MM.1S (cell line): Measurements from ENCODE around the gene STK32A.

Experiments used
- DNase-seq: peaks from one replicate; pipeline ENCODE4 v3.0.0-alpha.2; 2015
- H2AFZ ChIP-seq: fragments of 300-600 bp; sonication (generic); 2 replicates; pipeline ENCODE4 v1.6.0; 2016; ENCODE audit warnings: antibody characterized with exemption, low read length
- H3F3A ChIP-seq: fragments of 300-600 bp; sonication (generic); 2 replicates; pipeline ENCODE4 v1.6.1; 2016; ENCODE audit warnings: mild to moderate bottlenecking, antibody characterized with exemption, low read length, moderate library complexity, mixed read lengths; ENCODE audit not compliant: insufficient read depth
- H3K27ac ChIP-seq: fragments of 300-600 bp; sonication (generic); 2 replicates; pipeline ENCODE4 v1.5.1; 2016; ENCODE audit warnings: mild to moderate bottlenecking, low read length
- H3K27me3 ChIP-seq: fragments of 300-600 bp; sonication (generic); replicated peaks from 2 replicates; pipeline ENCODE4 v1.6.0; 2016; ENCODE audit warnings: low read length; ENCODE audit not compliant: insufficient read depth
- H3K36me3 ChIP-seq: fragments of 300-600 bp; sonication (generic); replicated peaks from 2 replicates; pipeline ENCODE4 v1.6.1; 2016; ENCODE audit warnings: mild to moderate bottlenecking, low read length, mixed read lengths; ENCODE audit not compliant: insufficient read depth
- H3K4me1 ChIP-seq: fragments of 300-600 bp; sonication (generic); 2 replicates; pipeline ENCODE4 v1.6.1; 2016; ENCODE audit warnings: low read length, mixed read lengths
- H3K4me2 ChIP-seq: fragments of 300-600 bp; sonication (generic); 2 replicates; pipeline ENCODE4 v1.6.0; 2016; ENCODE audit warnings: low read depth, low read length
- H3K4me3 ChIP-seq: fragments of 300-600 bp; sonication (generic); 2 replicates; pipeline ENCODE4 v1.5.1; 2016; ENCODE audit warnings: low read length, mixed read lengths
- H3K79me2 ChIP-seq: fragments of 300-600 bp; sonication (generic); 2 replicates; pipeline ENCODE4 v1.6.1; 2016; ENCODE audit warnings: mixed run types, low read length, mixed read lengths
- H3K9ac ChIP-seq: fragments of 300-600 bp; sonication (generic); 2 replicates; pipeline ENCODE4 v1.6.1; 2016; ENCODE audit warnings: low read length, mixed read lengths
- H3K9me2 ChIP-seq: fragments of 300-600 bp; sonication (generic); replicated peaks from 2 replicates; pipeline ENCODE4 v1.6.1; 2016; ENCODE audit warnings: mild to moderate bottlenecking, low read length, mixed read lengths; ENCODE audit not compliant: insufficient read depth
- H3K9me3 ChIP-seq: fragments of 300-600 bp; sonication (generic); replicated peaks from 2 replicates; pipeline ENCODE4 v1.6.1; 2016; ENCODE audit warnings: mild to moderate bottlenecking, low read length, mixed read lengths; ENCODE audit not compliant: insufficient read depth
- H4K20me1 ChIP-seq: fragments of 300-600 bp; sonication (generic); 2 replicates; pipeline ENCODE4 v1.6.1; 2016; ENCODE audit warnings: mild to moderate bottlenecking, low read length, moderate library complexity, mixed read lengths; ENCODE audit not compliant: insufficient read depth
- CTCF ChIP-seq: fragments of 300-600 bp; sonication (generic); IDR thresholded peaks from 2 replicates; pipeline ENCODE4 v1.5.1; 2016; ENCODE audit warnings: antibody characterized with exemption, low read length, mixed read lengths
- EZH2 ChIP-seq: fragments of 300-600 bp; sonication (generic); optimal IDR thresholded peaks from 2 replicates; pipeline ENCODE3; 2017; ENCODE audit warnings: low read depth, mild to moderate bottlenecking, antibody characterized with exemption, low read length, mixed read lengths
- EZH2phosphoT487 ChIP-seq: fragments of 300-600 bp; sonication (generic); IDR thresholded peaks from 2 replicates; pipeline ENCODE4 v1.6.1; 2018; ENCODE audit warnings: antibody characterized with exemption, low read length

STK32A gene

GRCh38 chr5:147317978-147318684, 83.3 kb downstream of the STK32A start:
- TF ChIP-seq EZH2 = no peak
- no peak for TF ChIP-seq CTCF
- no peak for TF ChIP-seq EZH2phosphoT487
- Histone ChIP-seq H3K79me2 (no peaks in the 10 kb centered on the region), H3K4me2 (no peak overlapping the region), H4K20me1 (no peaks in the 10 kb centered on the region), H3K9ac (no peak overlapping the region), H2AFZ (no peak overlapping the region), H3K4me3 (no peak overlapping the region), H3K36me3 (no peaks in the 10 kb centered on the region), H3K4me1 (no peaks in the 10 kb centered on the region), H3K9me3 (no peaks in the 10 kb centered on the region), H3K27me3 (no peaks in the 10 kb centered on the region), H3K27ac (no peak overlapping the region), H3F3A (no peaks in the 10 kb centered on the region), H3K9me2 (no peaks in the 10 kb centered on the region)
- no peak for DNase-seq

GRCh38 chr5:147321569-147321968, 86.7 kb downstream of the STK32A start:
- H3F3A ChIP-seq = no peaks in the 10 kb centered on the region
- no peaks in the 10 kb centered on the region for H3K9me3 ChIP-seq
- no peak overlapping the region for H3K9ac ChIP-seq
- no peaks in the 10 kb centered on the region for H3K9me2 ChIP-seq
- no peaks in the 10 kb centered on the region for H4K20me1 ChIP-seq
- H3K4me1 ChIP-seq = no peaks in the 10 kb centered on the region
- no peak overlapping the region for H3K4me3 ChIP-seq
- no peaks in the 10 kb centered on the region for H3K27me3 ChIP-seq
- no peaks in the 10 kb centered on the region for H3K36me3 ChIP-seq
- no peak overlapping the region for H2AFZ ChIP-seq
- DNase-seq = no peak
- H3K79me2 ChIP-seq = no peaks in the 10 kb centered on the region
- TF ChIP-seq EZH2phosphoT487 = no peak
- H3K27ac ChIP-seq = no peak overlapping the region
- H3K4me2 ChIP-seq = no peak overlapping the region

- H2AFZ ChIP-seq = no peak overlapping the region
- H3K4me2 ChIP-seq = no peak overlapping the region
- H3K79me2 ChIP-seq = no peaks in the 10 kb centered on the region
- H3K9me3 ChIP-seq = no peaks in the 10 kb centered on the region
- no peaks in the 10 kb centered on the region for H3K4me1 ChIP-seq
- H3F3A ChIP-seq = no peaks in the 10 kb centered on the region
- H3K9me2 ChIP-seq = no peaks in the 10 kb centered on the region
- no peaks in the 10 kb centered on the region for H4K20me1 ChIP-seq
- TF ChIP-seq EZH2 = no peak
- no peak for TF ChIP-seq CTCF
- TF ChIP-seq EZH2phosphoT487 = no peak
- no peak overlapping the region for H3K9ac ChIP-seq
- no peaks in the 10 kb centered on the region for H3K27me3 ChIP-seq
- H3K27ac ChIP-seq = no peak overlapping the region
- no peak overlapping the region for H3K4me3 ChIP-seq
- DNase-seq = no peak
- no peaks in the 10 kb centered on the region for H3K36me3 ChIP-seq
These were observed 92.6 kb downstream of the STK32A start for GRCh38 chr5:147327421-147327820.

GRCh38 chr5:147327905-147328304, 93.1 kb downstream of the STK32A start:
- Histone ChIP-seq H3K4me2 (no peak overlapping the region), H4K20me1 (no peaks in the 10 kb centered on the region), H3K9ac (no peak overlapping the region), H3K9me2 (no peaks in the 10 kb centered on the region), H3K4me1 (no peaks in the 10 kb centered on the region), H3K79me2 (no peaks in the 10 kb centered on the region), H2AFZ (no peak overlapping the region), H3K27ac (no peak overlapping the region), H3F3A (no peaks in the 10 kb centered on the region), H3K27me3 (no peaks in the 10 kb centered on the region), H3K9me3 (no peaks in the 10 kb centered on the region), H3K4me3 (no peak overlapping the region), H3K36me3 (no peaks in the 10 kb centered on the region)
- DNase-seq = no peak
- TF ChIP-seq EZH2phosphoT487 (no peak), EZH2 (no peak), CTCF (no peak)
